Stimulated activated CD8-positive, alpha-beta memory T cell treated with anti-CD3 and anti-CD28 coated beads, Interleukin-12 subunit alpha, Interleukin-12 subunit beta, amount 100 ng/mL, for 24 hours (primary cell): ENCODE data around the gene PRPF40B.

Experiments used
- DNase-seq: peaks from one replicate; pipeline ENCODE4 v3.0.0-alpha.2; 2020; ENCODE audit errors: extremely low read depth

PRPF40B gene

GRCh38 chr12:49635656-49636055, 12.3 kb downstream of the PRPF40B start:
- DNase-seq = no peak

- no peak for DNase-seq
These were observed 13.2 kb downstream of the PRPF40B start for GRCh38 chr12:49636574-49636973.

- DNase-seq = no peak
These were observed 13.8 kb downstream of the PRPF40B start for GRCh38 chr12:49636979-49637755.

- DNase-seq = no peak
These were observed 18.5 kb downstream of the PRPF40B start for GRCh38 chr12:49641748-49642369.

GRCh38 chr12:49642370-49642802, 19.0 kb downstream of the PRPF40B start:
- DNase-seq = no peak

GRCh38 chr12:49643135-49643534, 19.8 kb downstream of the PRPF40B start:
- DNase-seq = no peak

GRCh38 chr12:49643961-49644619, 20.7 kb downstream of the PRPF40B start:
- no peak for DNase-seq

GRCh38 chr12:49644620-49644994, 21.2 kb downstream of the PRPF40B start:
- DNase-seq = peak; percentile 46

- DNase-seq = no peak
These were observed 22.0 kb downstream of the PRPF40B start for GRCh38 chr12:49645146-49646039.

GRCh38 chr12:49646331-49646830, 23.0 kb downstream of the PRPF40B start:
- no peak for DNase-seq

GRCh38 chr12:49646871-49647654, 23.7 kb downstream of the PRPF40B start:
- DNase-seq = no peak

GRCh38 chr12:49647827-49648711, 24.7 kb downstream of the PRPF40B start:
- DNase-seq = no peak

GRCh38 chr12:49648712-49649003, 25.3 kb downstream of the PRPF40B start:
- DNase-seq = no peak

GRCh38 chr12:49649445-49649844, 26.1 kb downstream of the PRPF40B start:
- no peak for DNase-seq

GRCh38 chr12:49649892-49650291, 26.5 kb downstream of the PRPF40B start:
- DNase-seq = no peak

- DNase-seq = no peak
These were observed 28.5 kb downstream of the PRPF40B start for GRCh38 chr12:49651855-49652254.

GRCh38 chr12:49652921-49653520, 29.7 kb downstream of the PRPF40B start:
- DNase-seq = no peak

- DNase-seq = no peak
These were observed 31.4 kb downstream of the PRPF40B start for GRCh38 chr12:49654715-49655114.

GRCh38 chr12:49655595-49656236, 32.4 kb downstream of the PRPF40B start:
- DNase-seq = no peak
